Measurements from ENCODE around the gene NFKB2.
A peak's percentile ranks its signal among the peaks of the same experiment; 100 is the strongest.

The NFKB2 gene

GRCh38 chr10:102409604-102410428 is 14.3 kb downstream of the NFKB2 start:
- no peak for DNase-seq

GRCh38 chr10:102410429-102411073 is 15.0 kb downstream of the NFKB2 start:
- no peak for DNase-seq

- DNase-seq, result no peak
Observed at GRCh38 chr10:102411341-102412255, 16.1 kb downstream of the NFKB2 start.

- DNase-seq, result no peak
Observed at GRCh38 chr10:102412293-102412692, 16.8 kb downstream of the NFKB2 start.

GRCh38 chr10:102413053-102413705 is 17.7 kb downstream of the NFKB2 start:
- peak; percentile 74 for DNase-seq

GRCh38 chr10:102413806-102414561 is 18.5 kb downstream of the NFKB2 start:
- DNase-seq, result no peak

- no peak for DNase-seq
Observed at GRCh38 chr10:102414749-102415148, 19.2 kb downstream of the NFKB2 start.

GRCh38 chr10:102416283-102416682 is 20.8 kb downstream of the NFKB2 start:
- DNase-seq, result no peak

- DNase-seq, result no peak
Observed at GRCh38 chr10:102416695-102417094, 21.2 kb downstream of the NFKB2 start.

GRCh38 chr10:102418622-102419268 is 23.2 kb downstream of the NFKB2 start, which contains the start of gene PSD:
TSS of gene PSD (minus strand) at chr10:102418785. CDS start at chr10:102417038, 1,747 bp downstream.
- DNase-seq, result peak; percentile 57

GRCh38 chr10:102419269-102420180 is 24.0 kb downstream of the NFKB2 start:
- peak; percentile 57 for DNase-seq

GRCh38 chr10:102420181-102420713 is 24.7 kb downstream of the NFKB2 start:
- DNase-seq, result no peak

- DNase-seq, result peak; percentile 87
Observed at GRCh38 chr10:102420714-102421506, 25.4 kb downstream of the NFKB2 start, which contains the start of gene FBXL15. TSS of gene FBXL15 (plus strand) at chr10:102420836. CDS start at chr10:102421130, 294 bp downstream.

- DNase-seq, result no peak
Observed at GRCh38 chr10:102421507-102421756, 25.9 kb downstream of the NFKB2 start.

- DNase-seq, result no peak
Observed at GRCh38 chr10:102421757-102422512, 26.4 kb downstream of the NFKB2 start.

- DNase-seq, result peak; percentile 30
Observed at GRCh38 chr10:102422545-102423129, 27.1 kb downstream of the NFKB2 start.

GRCh38 chr10:102423372-102423968 is 28.0 kb downstream of the NFKB2 start:
- no peak for DNase-seq

GRCh38 chr10:102424145-102424544 is 28.6 kb downstream of the NFKB2 start:
- DNase-seq, result no peak

Measured in NCI-H1105 treated with DMSO at 0.1 percent for 48 hours (cell line).